DND-41 (cell line): ENCODE data around the gene MIDN.

Source experiments
- EZH2 ChIP-seq: IDR thresholded peaks from 3 replicates; pipeline ENCODE4 v1.6.1; 2012; ENCODE audit warnings: borderline replicate concordance, low read depth, mild to moderate bottlenecking, moderate library complexity, low read length, inconsistent platforms; ENCODE audit not compliant: severe bottlenecking
- TF ChIP-seq, protein P1 (sequence below): IDR thresholded peaks from 2 replicates; pipeline ENCODE4 v1.5.1; 2012; ENCODE audit warnings: borderline replicate concordance, low read length, moderate library complexity, mild to moderate bottlenecking; ENCODE audit not compliant: poor library complexity, severe bottlenecking; ENCODE audit errors: extremely low read depth

DNA sequence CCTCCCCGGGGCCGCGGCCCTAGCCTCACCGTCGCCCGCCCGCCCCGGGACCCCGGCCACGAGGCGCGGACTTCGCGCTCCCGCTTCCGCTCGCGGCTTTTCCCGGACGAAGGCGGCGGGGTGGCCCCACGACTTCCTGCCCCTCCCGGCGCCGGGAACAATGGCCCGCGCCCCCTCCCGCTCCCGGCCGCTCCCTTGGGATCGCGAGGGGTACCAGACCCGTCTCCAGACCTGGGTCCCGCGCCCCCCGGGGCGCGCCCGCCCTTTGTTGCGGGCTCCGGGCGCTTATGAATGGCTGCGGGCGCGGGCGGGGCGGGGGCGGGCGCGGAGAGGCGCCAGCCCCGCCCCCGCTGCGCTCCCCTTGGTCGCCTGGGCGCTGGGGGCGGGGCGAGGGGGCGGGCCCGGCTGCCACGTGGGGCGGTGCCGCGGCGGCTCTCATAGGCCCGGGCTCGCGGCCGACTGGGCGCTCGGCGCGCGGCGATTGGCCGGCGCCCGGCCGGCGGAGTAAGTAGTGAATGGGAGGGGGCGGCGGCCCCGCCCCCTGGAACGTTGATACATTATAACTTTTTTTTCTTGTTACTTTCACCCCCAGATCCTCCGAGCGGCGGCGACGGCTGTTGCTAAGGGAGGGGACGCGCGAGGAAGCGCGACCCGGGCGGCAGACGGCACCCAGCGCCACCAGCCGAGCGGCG lies 1.1 kb downstream of the MIDN start:
- TF ChIP-seq, protein P1, sequence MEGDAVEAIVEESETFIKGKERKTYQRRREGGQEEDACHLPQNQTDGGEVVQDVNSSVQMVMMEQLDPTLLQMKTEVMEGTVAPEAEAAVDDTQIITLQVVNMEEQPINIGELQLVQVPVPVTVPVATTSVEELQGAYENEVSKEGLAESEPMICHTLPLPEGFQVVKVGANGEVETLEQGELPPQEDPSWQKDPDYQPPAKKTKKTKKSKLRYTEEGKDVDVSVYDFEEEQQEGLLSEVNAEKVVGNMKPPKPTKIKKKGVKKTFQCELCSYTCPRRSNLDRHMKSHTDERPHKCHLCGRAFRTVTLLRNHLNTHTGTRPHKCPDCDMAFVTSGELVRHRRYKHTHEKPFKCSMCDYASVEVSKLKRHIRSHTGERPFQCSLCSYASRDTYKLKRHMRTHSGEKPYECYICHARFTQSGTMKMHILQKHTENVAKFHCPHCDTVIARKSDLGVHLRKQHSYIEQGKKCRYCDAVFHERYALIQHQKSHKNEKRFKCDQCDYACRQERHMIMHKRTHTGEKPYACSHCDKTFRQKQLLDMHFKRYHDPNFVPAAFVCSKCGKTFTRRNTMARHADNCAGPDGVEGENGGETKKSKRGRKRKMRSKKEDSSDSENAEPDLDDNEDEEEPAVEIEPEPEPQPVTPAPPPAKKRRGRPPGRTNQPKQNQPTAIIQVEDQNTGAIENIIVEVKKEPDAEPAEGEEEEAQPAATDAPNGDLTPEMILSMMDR = no peak
- no peak for TF ChIP-seq EZH2
